NCI-H146 (cell line): ENCODE measurements around the gene KNG1.

Source experiments
- DNase-seq: peaks from one replicate; lab custom pipeline; 2025; lab: John Stamatoyannopoulos, UW

Gene KNG1

GRCh38 chr3:186779204-186779603 lies 62.0 kb downstream of the KNG1 start:
- no peak for DNase-seq

GRCh38 chr3:186782542-186783057 lies 65.4 kb downstream of the KNG1 start:
- DNase-seq: peak; percentile 87

- DNase-seq: peak; percentile 95
These were observed 66.0 kb downstream of the KNG1 start, which contains the start of gene EIF4A2 for GRCh38 chr3:186783058-186783730. TSS of gene EIF4A2 (plus strand) at chr3:186783577. CDS start at chr3:186783611, 34 bp downstream.

- peak; percentile 84 for DNase-seq
These were observed 66.8 kb downstream of the KNG1 start for GRCh38 chr3:186783731-186784515.

- DNase-seq: no peak
These were observed 67.8 kb downstream of the KNG1 start for GRCh38 chr3:186784820-186785494.

GRCh38 chr3:186785495-186786018 lies 68.4 kb downstream of the KNG1 start:
- no peak for DNase-seq

- DNase-seq: no peak
These were observed 69.8 kb downstream of the KNG1 start for GRCh38 chr3:186786922-186787321.

GRCh38 chr3:186787642-186788481 lies 70.7 kb downstream of the KNG1 start:
- no peak for DNase-seq

GRCh38 chr3:186788482-186789370 lies 71.6 kb downstream of the KNG1 start:
- no peak for DNase-seq

GRCh38 chr3:186789554-186790260 lies 72.5 kb downstream of the KNG1 start:
- DNase-seq: no peak

- DNase-seq: no peak
These were observed 73.3 kb downstream of the KNG1 start for GRCh38 chr3:186790261-186790981.
